Trophoblast cell (in vitro differentiated cells and primary cell): ENCODE results near the gene CZIB.
A peak's percentile ranks its signal among the peaks of the same experiment; 100 is the strongest.

Experiments
- DNase-seq, 2 donors: peaks; one replicate each; pipeline ENCODE4 v3.0.0-alpha.2; 2016
- H2AFZ ChIP-seq: 2 replicates; pipeline ENCODE4 v1.6.1; 2013; ENCODE audit warnings: low read length, moderate library complexity, mild to moderate bottlenecking; ENCODE audit not compliant: insufficient read depth, poor library complexity
- H2AK5ac ChIP-seq: 2 replicates; pipeline ENCODE4 v1.6.1; 2013; ENCODE audit warnings: mild to moderate bottlenecking, low read length
- H2BK120ac ChIP-seq: 2 replicates; pipeline ENCODE4 v1.6.1; 2013; ENCODE audit warnings: low read length, mild to moderate bottlenecking, moderate library complexity; ENCODE audit not compliant: insufficient read depth, poor library complexity
- H2BK12ac ChIP-seq: 2 replicates; pipeline ENCODE4 v1.6.1; 2013; ENCODE audit warnings: mild to moderate bottlenecking, low read length, moderate library complexity
- H2BK5ac ChIP-seq: 2 replicates; pipeline ENCODE4 v1.6.1; 2013; ENCODE audit warnings: low read length, low read depth, moderate library complexity, mild to moderate bottlenecking; ENCODE audit not compliant: poor library complexity
- H3K14ac ChIP-seq: 2 replicates; pipeline ENCODE4 v1.6.1; 2013; ENCODE audit warnings: mild to moderate bottlenecking, low read length
- H3K18ac ChIP-seq: 2 replicates; pipeline ENCODE4 v1.6.1; 2013; ENCODE audit warnings: mild to moderate bottlenecking, low read length
- H3K23ac ChIP-seq: 2 replicates; pipeline ENCODE4 v1.6.1; 2013; ENCODE audit warnings: low read length
- H3K27ac ChIP-seq: 2 replicates; pipeline ENCODE4 v1.5.1; 2013; ENCODE audit warnings: low read depth, mild to moderate bottlenecking, inconsistent platforms, low read length, moderate library complexity
- H3K27me3 ChIP-seq: 2 replicates; pipeline ENCODE4 v1.6.1; 2013; ENCODE audit warnings: inconsistent platforms, mild to moderate bottlenecking, low read length, moderate library complexity; ENCODE audit not compliant: insufficient read depth
- H3K36me3 ChIP-seq, 2 experiments: 1 replicate in 1 of 2; 2 replicates in 1 of 2; pipeline ENCODE4 v1.6.1; 2013; ENCODE audit warnings: low read length in 2 of 2, mild to moderate bottlenecking in 2 of 2, moderate library complexity in 1 of 2; ENCODE audit not compliant: insufficient read depth in 2 of 2, control insufficient read depth in 1 of 2
- H3K4ac ChIP-seq: 2 replicates; pipeline ENCODE4 v1.6.1; 2013; ENCODE audit warnings: low read depth, mild to moderate bottlenecking, low read length, moderate library complexity
- H3K4me1 ChIP-seq, 2 experiments: 1 replicate in 1 of 2; 2 replicates in 1 of 2; pipeline ENCODE4 v1.6.1; 2013; ENCODE audit warnings: low read length in 2 of 2, mild to moderate bottlenecking in 2 of 2, moderate library complexity in 1 of 2; ENCODE audit not compliant: insufficient read depth in 2 of 2, control insufficient read depth in 1 of 2
- H3K4me2 ChIP-seq: 2 replicates; pipeline ENCODE4 v1.6.1; 2013; ENCODE audit warnings: inconsistent platforms, mild to moderate bottlenecking, low read length, moderate library complexity
- H3K4me3 ChIP-seq: 2 replicates; pipeline ENCODE4 v1.5.1; 2013; ENCODE audit warnings: mild to moderate bottlenecking, low read depth, low read length, inconsistent platforms
- H3K79me1 ChIP-seq: one replicate; pipeline ENCODE4 v1.6.1; 2013; ENCODE audit warnings: low read length
- H3K79me2 ChIP-seq: 2 replicates; pipeline ENCODE4 v1.6.1; 2013; ENCODE audit warnings: low read length, mild to moderate bottlenecking; ENCODE audit not compliant: control insufficient read depth, insufficient read depth, poor library complexity
- H3K9ac ChIP-seq: 2 replicates; pipeline ENCODE4 v1.6.1; 2013; ENCODE audit warnings: mild to moderate bottlenecking, low read length
- H3K9me3 ChIP-seq: 2 replicates; pipeline ENCODE4 v1.6.1; 2013; ENCODE audit warnings: low read depth, mild to moderate bottlenecking, control low read depth, inconsistent platforms, low read length; ENCODE audit not compliant: insufficient read depth
- H4K12ac ChIP-seq: 2 replicates; pipeline ENCODE4 v1.6.1; 2013; ENCODE audit warnings: low read depth, mild to moderate bottlenecking, low read length, moderate library complexity
- H4K8ac ChIP-seq: 2 replicates; pipeline ENCODE4 v1.6.1; 2013; ENCODE audit warnings: low read depth, mild to moderate bottlenecking, low read length, moderate library complexity
- H4K91ac ChIP-seq: one replicate; pipeline ENCODE4 v1.6.1; 2013; ENCODE audit warnings: low read depth, mild to moderate bottlenecking, low read length, moderate library complexity
- WGBS: extraction: QIAGEN DNeasy Blood & Tissue Kit; methylation state at CpG from one replicate; pipeline ENCODE4 v1.1.7; 2013; ENCODE audit warnings: missing lambda C conversion rate; ENCODE audit not compliant: insufficient read length, insufficient coverage; ENCODE audit errors: extremely low coverage; 5-methylcytosine and 5-hydroxymethylcytosine counted together

Gene CZIB

DNA sequence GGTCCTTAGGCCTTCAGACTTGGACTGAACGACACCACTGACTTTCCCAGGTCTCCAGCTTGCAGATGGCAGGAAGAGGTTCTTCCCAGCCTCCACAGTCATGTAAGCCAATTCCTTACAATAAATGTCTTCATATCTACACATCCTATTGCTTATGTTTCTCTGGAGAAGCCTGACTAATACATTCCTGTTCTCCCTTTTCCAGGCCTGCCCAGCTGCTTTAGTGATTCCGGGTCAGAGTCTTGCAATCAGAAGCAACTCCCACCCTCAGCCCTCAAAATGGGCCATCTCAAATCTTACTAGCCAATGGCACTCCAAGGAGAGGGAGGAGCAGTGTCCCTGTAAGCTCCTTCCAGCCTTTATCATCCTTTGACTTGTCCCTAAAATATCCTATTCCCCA lies 40.2 kb downstream of the CZIB start:
- Histone ChIP-seq H4K8ac (no peak overlapping the region), H3K9me3 (no peaks in the 10 kb centered on the region), H3K4ac (no peak overlapping the region), H3K9ac (no peak overlapping the region), H3K14ac (no peak overlapping the region), H3K79me2 (no peaks in the 10 kb centered on the region), H2AK5ac (no peak overlapping the region), H2BK120ac (no peak overlapping the region), H3K36me3 (no peaks in the 10 kb centered on the region), H2BK5ac (no peak overlapping the region), H3K79me1 (no peaks in the 10 kb centered on the region), H4K91ac (no peak overlapping the region), H4K12ac (no peak overlapping the region), H3K4me2 (no peak overlapping the region), H3K27ac (no peak overlapping the region), H3K4me3 (no peak overlapping the region), H2BK12ac (no peak overlapping the region), H2AFZ (no peak overlapping the region), H3K4me1 (no peaks in the 10 kb centered on the region), H3K23ac (no peak overlapping the region), H3K18ac (no peak overlapping the region), H3K27me3 (no peaks in the 10 kb centered on the region)
- DNase-seq = no peak
- no CpG with 5 or more reads among the region's 2 CpGs for WGBS

DNA sequence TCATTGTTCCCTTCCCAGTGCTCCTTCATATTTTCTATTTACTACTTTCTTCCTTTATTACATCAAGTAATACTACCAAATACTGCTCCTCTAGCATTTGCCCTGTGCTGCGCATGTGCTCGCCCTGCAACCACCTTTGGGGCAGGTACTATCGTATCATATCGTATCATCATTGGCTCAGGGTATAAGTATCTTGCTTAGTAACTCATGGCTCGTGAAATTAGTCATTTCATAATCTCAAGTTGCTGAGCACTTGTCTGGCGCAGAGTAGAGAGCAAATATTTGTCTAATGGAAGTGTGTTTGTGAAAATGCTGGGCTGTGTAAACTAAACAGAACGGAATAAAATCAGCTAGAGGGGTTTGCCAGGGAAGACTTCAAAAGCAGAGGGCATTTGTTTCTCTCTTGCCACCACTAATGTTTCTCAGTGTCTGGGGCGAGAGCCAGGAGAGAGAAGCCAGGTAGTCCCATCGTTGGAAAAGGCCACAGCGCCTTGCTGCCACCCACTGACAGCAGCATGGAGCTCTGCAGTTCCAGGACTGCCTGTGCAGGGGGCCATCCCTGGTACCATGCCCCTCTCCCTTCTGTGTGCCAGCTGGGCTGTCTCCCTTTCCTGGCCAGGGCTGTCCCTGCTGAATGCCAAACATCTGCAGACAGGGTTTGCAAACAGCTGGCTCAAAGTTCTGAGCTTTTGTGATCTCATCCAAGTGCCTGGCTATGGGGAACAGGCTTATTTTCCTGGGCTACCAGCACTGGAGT lies 43.8 kb downstream of the CZIB start:
- Histone ChIP-seq H2BK120ac (no peak overlapping the region), H3K27ac (no peak overlapping the region), H3K9me3 (no peaks in the 10 kb centered on the region), H2BK12ac (no peak overlapping the region), H4K8ac (no peak overlapping the region), H3K4ac (no peak overlapping the region), H2BK5ac (no peak overlapping the region), H3K79me1 (no peaks in the 10 kb centered on the region), H3K4me2 (no peak overlapping the region), H3K14ac (no peak overlapping the region), H3K4me1 (no peaks in the 10 kb centered on the region), H3K27me3 (no peaks in the 10 kb centered on the region), H3K23ac (no peak overlapping the region), H2AK5ac (no peak overlapping the region), H2AFZ (peak overlapping the region; percentile 47), H3K9ac (no peak overlapping the region), H3K79me2 (no peaks in the 10 kb centered on the region), H3K18ac (no peak overlapping the region), H4K91ac (no peak overlapping the region), H3K36me3 (no peaks in the 10 kb centered on the region), H3K4me3 (no peak overlapping the region), H4K12ac (no peak overlapping the region)
- peak; percentile 13 to 60 for DNase-seq
- WGBS = no CpG with 5 or more reads among the region's 10 CpGs

DNA sequence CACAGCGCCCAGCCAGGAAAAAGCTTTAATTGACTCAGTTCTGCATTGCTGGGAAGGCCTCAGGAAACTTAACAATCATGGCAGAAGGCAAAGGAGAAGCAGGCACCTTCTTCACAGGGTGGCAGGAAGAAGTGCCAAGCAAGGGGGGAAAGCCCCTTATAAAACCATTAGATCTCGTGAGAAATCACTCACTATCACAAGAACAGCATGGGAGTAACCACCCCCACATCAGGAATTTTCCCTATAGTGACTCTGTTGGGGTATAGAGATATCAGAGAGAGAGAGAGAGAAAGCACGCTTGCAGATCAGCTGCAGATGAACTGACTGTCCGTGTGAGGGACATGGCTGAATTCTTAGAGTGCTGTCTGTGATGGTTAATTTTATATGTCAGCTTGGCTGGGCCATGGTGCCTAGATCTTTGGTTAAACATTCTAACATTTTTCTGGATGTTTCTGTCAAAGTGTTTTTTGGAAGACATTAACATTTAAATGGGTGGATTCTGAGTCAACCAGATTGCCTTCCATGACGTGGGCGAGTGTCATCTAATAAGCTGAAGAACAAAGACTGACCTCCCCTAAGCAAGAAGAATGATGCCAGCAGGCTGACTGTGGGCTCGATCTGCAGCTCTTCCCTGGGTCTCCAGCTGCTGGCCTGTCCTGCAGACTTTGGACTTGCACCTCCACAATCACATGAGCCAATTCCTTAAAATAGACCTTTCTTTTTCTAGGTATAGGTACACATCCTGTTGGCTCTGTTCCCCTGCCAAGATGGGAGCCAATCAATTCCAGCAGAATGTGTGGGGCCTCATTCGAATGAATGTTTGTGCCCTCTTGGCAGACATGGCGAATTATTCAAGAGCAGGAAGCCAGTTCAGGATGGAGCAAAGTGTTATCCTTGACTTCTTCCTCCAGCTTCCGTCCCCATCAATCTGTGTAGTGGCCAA lies 45.2 kb downstream of the CZIB start:
- DNase-seq = no peak
- Histone ChIP-seq H3K23ac (no peak overlapping the region), H3K79me2 (no peaks in the 10 kb centered on the region), H2AK5ac (no peak overlapping the region), H3K4ac (no peak overlapping the region), H2AFZ (no peak overlapping the region), H2BK120ac (no peak overlapping the region), H3K9me3 (no peaks in the 10 kb centered on the region), H3K27ac (no peak overlapping the region), H3K18ac (no peak overlapping the region), H4K12ac (no peak overlapping the region), H3K36me3 (no peaks in the 10 kb centered on the region), H4K8ac (no peak overlapping the region), H3K14ac (no peak overlapping the region), H3K9ac (no peak overlapping the region), H2BK5ac (no peak overlapping the region), H2BK12ac (no peak overlapping the region), H3K79me1 (no peaks in the 10 kb centered on the region), H3K4me1 (no peaks in the 10 kb centered on the region), H3K4me2 (no peak overlapping the region), H3K4me3 (no peak overlapping the region), H4K91ac (no peak overlapping the region), H3K27me3 (no peaks in the 10 kb centered on the region)
- no CpG with 5 or more reads among the region's 10 CpGs for WGBS

DNA sequence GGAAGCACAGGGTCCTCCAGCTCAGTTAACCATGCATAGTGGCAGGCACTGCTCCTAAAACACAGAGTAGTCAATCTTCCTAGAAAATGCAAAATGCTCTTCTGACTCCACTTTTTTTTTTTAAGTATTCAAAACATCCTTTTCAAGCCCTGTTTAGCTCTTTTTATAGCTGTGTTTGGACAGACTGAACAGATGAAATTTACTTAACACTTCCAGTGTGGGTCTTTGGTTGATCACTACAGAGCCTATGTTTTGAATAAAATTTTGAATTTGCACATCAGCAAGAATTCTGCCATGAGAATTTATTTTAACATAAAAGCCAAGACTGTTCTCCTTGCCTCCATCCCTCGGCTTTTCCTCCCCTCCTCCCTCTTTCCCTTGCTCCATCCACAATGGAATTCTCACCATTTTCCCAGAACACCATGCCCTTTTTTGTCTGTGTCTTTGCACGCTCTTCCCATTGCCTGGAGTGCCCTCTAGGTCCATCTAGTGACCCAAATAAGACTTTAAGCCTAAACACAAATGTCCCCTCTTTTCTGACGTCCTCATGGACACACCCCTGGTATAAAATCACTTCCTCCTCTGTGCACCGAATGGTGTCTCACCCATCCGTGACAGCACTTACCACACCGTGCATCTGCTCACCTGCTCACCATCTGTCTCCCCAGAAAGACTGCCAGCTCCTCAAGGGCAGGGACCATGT lies 47.9 kb downstream of the CZIB start:
- H3K18ac ChIP-seq = no peak overlapping the region
- no CpG with 5 or more reads among the region's 6 CpGs for WGBS

More for the DNA sequence above, 47.9 kb downstream of the CZIB start:
- H2AK5ac ChIP-seq = no peak overlapping the region
- H2BK5ac ChIP-seq = no peak overlapping the region
- no peak overlapping the region for H3K4ac ChIP-seq
- no peaks in the 10 kb centered on the region for H3K27me3 ChIP-seq
- H3K36me3 ChIP-seq = no peaks in the 10 kb centered on the region
- no peak overlapping the region for H2BK120ac ChIP-seq
- H3K4me1 ChIP-seq = no peaks in the 10 kb centered on the region
- DNase-seq = no peak
- no peaks in the 10 kb centered on the region for H3K9me3 ChIP-seq
- H3K23ac ChIP-seq = no peak overlapping the region
- H2AFZ ChIP-seq = no peak overlapping the region
- H4K91ac ChIP-seq = no peak overlapping the region
- no peak overlapping the region for H3K4me3 ChIP-seq
- H3K27ac ChIP-seq = no peak overlapping the region
- H3K79me2 ChIP-seq = no peaks in the 10 kb centered on the region
- no peak overlapping the region for H4K8ac ChIP-seq
- no peak overlapping the region for H3K9ac ChIP-seq
- no peak overlapping the region for H2BK12ac ChIP-seq
- no peak overlapping the region for H3K14ac ChIP-seq
- H4K12ac ChIP-seq = no peak overlapping the region
- no peaks in the 10 kb centered on the region for H3K79me1 ChIP-seq
- no peak overlapping the region for H3K4me2 ChIP-seq
